ENCODE measurements around the gene DUOX1. TPM values are rescaled to one million over a fixed set of nuclear protein-coding genes. Genes with fewer than 3 reads are reported as not detected.

DUOX1 gene
- total RNA-seq, 1 experiment from 2014 or later: 19.6 TPM

- Histone ChIP-seq H3K4me2 (ENCODE audit: low read length) (peak overlapping the region; percentile 80; the same call in 1 of the 2 replicates), H3K4me3 (replicated peaks in 1 of 2; ENCODE audit: low read depth in 1 of 2, low read length in 2 of 2) (no peak overlapping the region), H2AFZ (ENCODE audit: low read depth, low read length, poor library complexity, severe bottlenecking) (no peak overlapping the region), H4K20me1 (ENCODE audit: insufficient read depth) (no peaks in the 10 kb centered on the region), H3K9ac (ENCODE audit: low read length) (no peak overlapping the region), H3K27ac (ENCODE audit: low read depth, low read length) (peak overlapping the region; percentile 8; the same call in 1 of the 2 replicates), H3K79me2 (ENCODE audit: insufficient read depth, low read length) (0 out of 2 replicates have a peak, but pooled peaks cover 6% of the 10 kb centered on the region), H3K4me1 (ENCODE audit: control insufficient read depth in 1 of 2, insufficient read depth in 2 of 2, low read length in 2 of 2) (peaks cover 15 to 34% of the 10 kb centered on the region in 2 experiments), H3K36me3 (ENCODE audit: control insufficient read depth in 1 of 2, insufficient read depth in 2 of 2, low read length in 2 of 2) (no peaks in the 10 kb centered on the region), H3K9me3 (ENCODE audit: control insufficient read depth in 1 of 2, insufficient read depth in 1 of 2, low read depth in 1 of 2, low read length in 2 of 2) (no peaks in the 10 kb centered on the region), H3K9me2 (ENCODE audit: insufficient read depth) (no peaks in the 10 kb centered on the region), H3K27me3 (ENCODE audit: insufficient read depth, low read length) (no peaks in the 10 kb centered on the region)
- BruUV-seq (replicated peaks): no TSS peak
- ChIA-PET POLR2A (no interaction called here), CTCF (interaction anchor here (0.9 to 3.3 kb wide), 2 partner anchors 34 to 265 kb away, joined by 3 to 44 read pairs; no protein-coding TSS in a partner anchor), RAD21 (ENCODE audit: low non-redundant PET in 1 of 2, low total read pairs in 2 of 2, uncharacterized antibody in 2 of 2, unreplicated experiment in 2 of 2) (no interaction called here)
- no peak for DNase-seq (ENCODE audit: low read depth, low spot score)
- intact Hi-C loops (cut with micrococcal nuclease): loop anchor here (10.0 kb wide), 1 partner anchor 449 kb away; no protein-coding TSS in a partner anchor
- no peak for ATAC-seq
- TF ChIP-seq YY1 (IDR thresholded peaks at IDR 0.05; ENCODE audit: extremely low read depth, insufficient replicate concordance, low read depth, low read length) (no peak), SRF (IDR thresholded peaks at IDR 0.05; ENCODE audit: low read depth) (no peak), MAX (IDR thresholded peaks at IDR 0.05) (no peak), CTCF (IDR thresholded peaks at IDR 0.05 in 2 of 3, conservative IDR thresholded peaks at IDR 0.05 in 1 of 3; ENCODE audit: borderline replicate concordance in 1 of 3, insufficient read depth in 1 of 3, low read depth in 2 of 3, low read length in 2 of 3) (no peak), EZH2phosphoT487 (IDR thresholded peaks at IDR 0.05; ENCODE audit: borderline replicate concordance) (no peak), ZFX (IDR thresholded peaks at IDR 0.05) (no peak), ELF1 (IDR thresholded peaks at IDR 0.05; ENCODE audit: borderline replicate concordance, low read depth) (no peak), SP1 (IDR thresholded peaks at IDR 0.05; ENCODE audit: low read depth) (no peak), EGR1 (IDR thresholded peaks at IDR 0.05; ENCODE audit: low read depth) (no peak), REST (IDR thresholded peaks at IDR 0.05; ENCODE audit: low read depth) (no peak)
Observed at GRCh38 chr15:45165536-45165935, 35.7 kb downstream of the DUOX1 start.

Measured in HCT116 (cell line).